OCI-M1 (cell line): ENCODE results near the gene DNAH8.
"Not testable (repeated sequence)": the region's sequence is repeated elsewhere in the genome, so short reads cannot be mapped to it uniquely, and the experiment has no call there.

ENCODE experiments used
- DNase-seq: peaks from one replicate; lab custom pipeline; 2025; lab: John Stamatoyannopoulos, UW

DNAH8 gene

GRCh38 chr6:38843798-38844197 lies 128.7 kb downstream of the DNAH8 start:
- no peak for DNase-seq

GRCh38 chr6:38845931-38846330 lies 130.8 kb downstream of the DNAH8 start:
- DNase-seq = no peak

DNA sequence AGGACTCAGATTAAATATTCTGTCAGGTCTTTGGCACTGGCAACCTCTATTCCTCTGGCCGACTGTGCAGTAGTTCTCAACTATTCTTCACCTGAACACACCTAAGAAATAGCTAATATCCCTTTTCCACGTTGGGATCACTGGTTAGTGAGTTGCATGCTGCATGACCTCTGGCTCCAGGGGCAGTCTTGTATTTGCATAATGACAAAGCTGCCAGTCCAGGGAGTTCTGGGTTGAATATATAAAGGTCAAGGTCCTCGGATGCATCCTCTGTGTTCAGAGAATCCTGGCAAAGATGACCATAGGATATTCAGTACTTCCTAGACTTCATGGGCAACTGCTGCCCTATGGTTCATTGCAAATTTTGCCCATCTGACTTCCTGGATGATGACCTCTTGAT lies 131.2 kb downstream of the DNAH8 start:
- no peak for DNase-seq

- DNase-seq = no peak
Observed at GRCh38 chr6:38846844-38847243, 131.7 kb downstream of the DNAH8 start.

DNA sequence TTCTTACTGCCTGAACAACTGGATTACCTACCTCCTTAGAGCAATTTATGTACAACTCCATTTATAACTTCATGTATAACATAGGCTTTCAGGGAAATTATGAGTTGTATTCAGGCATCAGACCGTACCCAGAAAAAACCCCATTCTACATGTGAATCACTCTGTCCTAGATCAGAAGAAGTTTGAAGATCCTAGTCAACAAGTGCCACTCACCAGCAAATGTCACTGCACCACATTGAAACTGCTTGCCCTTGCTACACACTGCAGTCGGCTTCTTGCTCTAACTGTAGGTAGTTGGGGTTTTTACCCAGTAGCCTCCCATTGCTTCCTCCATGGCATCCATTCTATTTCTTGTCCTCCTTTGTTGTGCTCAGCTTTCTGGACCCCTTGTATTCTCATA lies 132.4 kb downstream of the DNAH8 start:
- DNase-seq = no peak

DNA sequence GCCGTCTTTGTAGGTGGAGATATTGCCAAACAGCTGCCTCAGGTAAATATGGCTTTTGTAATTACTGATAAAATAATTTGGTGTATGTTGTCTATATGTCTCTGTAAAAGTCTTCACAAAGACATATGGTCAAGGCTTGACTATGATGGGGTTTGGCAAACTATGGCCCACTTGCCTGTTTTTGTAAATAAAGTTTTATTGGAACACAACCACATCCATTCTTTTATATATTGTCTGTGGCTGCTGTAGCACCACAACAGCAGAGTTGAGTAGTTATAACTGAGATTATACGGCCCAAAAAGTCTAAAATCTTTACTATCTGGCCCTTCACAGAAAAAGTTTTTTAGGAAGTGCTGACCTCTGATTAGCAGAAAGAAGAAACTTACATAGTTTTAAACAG lies 133.6 kb downstream of the DNAH8 start:
- DNase-seq = no peak

DNA sequence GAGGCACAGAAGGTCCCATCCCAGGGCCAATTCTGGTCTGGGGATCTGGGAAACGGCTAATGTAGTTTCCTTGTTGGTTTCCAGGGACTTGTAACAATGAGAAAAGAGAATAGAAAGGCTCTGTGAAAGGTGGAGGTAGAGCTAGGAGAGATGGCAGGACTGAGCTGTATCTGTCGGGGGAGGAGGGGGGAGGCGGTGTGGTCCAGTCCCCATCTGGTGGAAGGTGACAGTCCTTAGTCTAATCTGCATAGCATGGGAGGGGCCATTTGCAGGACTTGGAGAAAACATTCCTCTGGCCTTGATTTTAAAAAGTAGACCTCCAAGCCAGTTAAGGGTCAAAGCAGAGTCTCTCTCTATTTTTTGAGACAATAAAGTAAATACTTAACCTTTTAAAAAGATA lies 137.1 kb downstream of the DNAH8 start:
- no peak for DNase-seq

DNA sequence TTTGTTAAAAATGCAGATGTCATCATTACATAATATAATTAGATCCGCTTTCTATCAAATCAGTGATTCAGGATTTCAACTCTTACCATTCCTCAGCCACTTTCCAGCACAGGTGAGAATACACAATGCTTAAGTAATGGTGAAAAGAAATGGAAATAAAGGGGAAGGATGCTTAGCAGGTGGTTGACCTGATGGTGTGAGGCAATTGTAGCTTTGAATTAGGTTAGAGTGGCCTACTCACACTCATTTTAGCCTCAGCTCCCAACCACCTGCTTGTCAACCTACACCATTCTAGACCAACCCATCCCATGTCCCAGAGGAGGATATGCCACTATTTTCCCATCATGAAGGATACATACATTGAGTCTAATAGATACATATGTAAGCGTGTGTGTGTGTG lies 138.1 kb downstream of the DNAH8 start:
- no peak for DNase-seq

- DNase-seq = no peak
Observed at GRCh38 chr6:38856492-38856891, 141.4 kb downstream of the DNAH8 start.

GRCh38 chr6:38857815-38858214 lies 142.7 kb downstream of the DNAH8 start:
- no peak for DNase-seq

GRCh38 chr6:38860041-38860440 lies 144.9 kb downstream of the DNAH8 start:
- no peak for DNase-seq

DNA sequence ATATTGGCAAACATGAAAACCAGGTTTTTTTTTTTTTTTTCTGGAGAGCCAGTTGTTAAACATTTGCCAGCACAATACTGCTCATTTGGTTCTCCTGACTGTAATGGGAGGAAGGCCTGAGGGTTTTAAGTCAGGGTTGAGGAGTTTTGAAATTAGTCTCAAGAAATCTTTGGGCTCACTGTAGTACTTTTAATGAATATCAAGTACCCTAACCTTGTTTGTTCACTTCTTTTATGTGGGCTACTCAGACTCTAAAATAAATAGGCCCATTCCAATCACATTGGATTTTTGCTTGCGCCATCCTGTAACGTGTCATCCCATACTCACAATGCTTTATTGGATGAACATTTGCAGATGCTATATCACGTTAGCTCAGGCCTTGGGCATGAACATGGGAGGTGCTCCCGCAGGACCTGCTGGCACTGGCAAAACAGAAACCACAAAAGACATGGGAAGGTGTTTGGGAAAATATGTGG lies 146.9 kb downstream of the DNAH8 start:
- no peak for DNase-seq

GRCh38 chr6:38865521-38866174 lies 150.5 kb downstream of the DNAH8 start:
- no peak for DNase-seq

DNA sequence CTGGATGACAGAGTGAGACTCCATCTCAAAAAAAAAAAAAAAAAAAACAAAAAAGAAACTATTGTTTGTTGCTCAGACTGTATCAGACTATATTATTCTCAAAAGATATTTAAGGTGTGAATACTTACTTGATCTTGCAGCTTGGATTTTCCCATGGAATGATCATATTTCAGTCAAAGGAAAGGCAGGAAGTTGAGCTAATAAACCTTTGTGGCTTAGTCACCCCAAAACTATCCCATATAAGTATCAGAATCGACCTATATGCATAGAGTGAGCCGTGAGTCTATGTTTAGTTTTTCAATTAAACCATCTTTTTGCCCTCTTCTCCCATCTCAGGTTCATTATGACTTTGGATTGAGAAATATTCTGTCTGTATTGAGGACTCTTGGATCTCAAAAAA lies 152.6 kb downstream of the DNAH8 start:
- no peak for DNase-seq

DNA sequence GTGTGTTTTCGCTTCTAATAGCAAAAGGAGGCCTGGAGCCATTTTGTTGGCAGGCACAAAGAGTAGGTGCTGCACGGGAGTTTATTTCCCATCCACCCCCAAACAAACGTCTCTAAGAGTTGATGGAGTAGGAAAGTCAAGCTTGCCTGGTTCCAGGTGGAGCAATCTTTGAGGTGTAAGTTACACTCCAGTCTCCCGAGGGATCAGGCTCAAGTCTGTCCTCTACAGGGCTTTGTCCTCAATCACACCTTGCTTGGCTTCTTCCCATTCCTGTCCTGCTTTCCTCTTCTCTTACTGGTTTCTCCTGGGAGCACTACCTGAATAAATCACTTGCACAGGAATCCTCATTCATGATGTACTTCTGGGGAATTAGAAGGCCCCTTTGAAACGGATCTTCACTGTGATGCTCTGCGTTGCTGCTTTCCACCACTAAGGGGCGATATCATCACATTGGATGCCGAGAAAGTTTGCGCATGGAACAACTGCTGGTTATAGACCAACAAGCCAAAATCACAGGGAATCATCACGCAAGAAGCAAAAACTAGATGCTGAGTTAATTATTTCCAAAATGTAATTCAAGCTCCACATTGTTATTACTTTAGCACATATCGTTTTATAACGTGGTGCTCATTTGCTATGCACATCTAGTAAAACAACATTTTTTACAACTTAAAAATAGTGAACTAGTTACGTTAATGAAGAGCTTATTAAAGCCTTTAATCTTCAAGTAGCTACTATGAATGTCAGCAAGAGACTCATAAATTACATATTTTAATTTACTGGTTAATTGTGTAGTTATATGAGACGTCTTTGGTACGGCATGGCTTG lies 156.8 kb downstream of the DNAH8 start:
- DNase-seq = peak; percentile 74

DNA sequence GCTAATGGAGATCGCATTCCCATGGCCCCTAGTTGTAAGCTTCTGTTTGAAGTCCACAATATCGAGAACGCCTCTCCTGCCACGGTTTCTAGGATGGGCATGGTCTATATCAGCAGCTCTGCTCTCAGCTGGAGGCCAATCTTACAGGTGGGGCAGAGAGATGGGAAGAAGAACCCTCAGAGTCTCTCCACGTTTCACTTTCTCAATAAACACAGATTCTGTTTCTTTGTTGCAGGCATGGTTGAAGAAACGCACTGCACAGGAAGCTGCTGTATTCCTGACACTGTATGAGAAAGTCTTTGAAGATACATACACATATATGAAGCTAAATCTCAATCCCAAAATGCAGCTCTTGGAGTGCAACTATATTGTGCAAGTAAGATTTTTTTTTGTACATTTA lies 157.9 kb downstream of the DNAH8 start:
- DNase-seq = no peak

- not testable (repeated sequence) for DNase-seq
Observed at GRCh38 chr6:38873816-38874215, 158.7 kb downstream of the DNAH8 start.

GRCh38 chr6:38876475-38876874 lies 161.4 kb downstream of the DNAH8 start:
- DNase-seq = no peak

GRCh38 chr6:38877721-38878120 lies 162.6 kb downstream of the DNAH8 start:
- no peak for DNase-seq

DNA sequence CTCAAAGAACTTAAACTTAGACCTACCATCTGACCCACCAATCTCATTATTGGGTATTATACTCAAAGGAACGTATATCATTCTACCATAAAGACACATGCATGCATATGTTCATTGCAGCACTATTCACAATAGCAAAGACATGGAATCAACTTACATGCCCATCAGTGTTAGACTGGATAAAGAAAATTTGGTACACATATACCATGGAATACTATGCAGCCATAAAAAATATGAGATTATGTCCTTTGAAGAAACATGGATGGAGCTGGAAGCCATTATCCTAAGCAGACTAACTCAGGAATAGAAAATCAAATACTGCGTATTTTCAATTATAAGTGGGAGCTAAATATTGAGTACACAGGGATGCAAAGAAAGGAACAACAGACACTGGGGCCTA lies 167.0 kb downstream of the DNAH8 start:
- no peak for DNase-seq

DNA sequence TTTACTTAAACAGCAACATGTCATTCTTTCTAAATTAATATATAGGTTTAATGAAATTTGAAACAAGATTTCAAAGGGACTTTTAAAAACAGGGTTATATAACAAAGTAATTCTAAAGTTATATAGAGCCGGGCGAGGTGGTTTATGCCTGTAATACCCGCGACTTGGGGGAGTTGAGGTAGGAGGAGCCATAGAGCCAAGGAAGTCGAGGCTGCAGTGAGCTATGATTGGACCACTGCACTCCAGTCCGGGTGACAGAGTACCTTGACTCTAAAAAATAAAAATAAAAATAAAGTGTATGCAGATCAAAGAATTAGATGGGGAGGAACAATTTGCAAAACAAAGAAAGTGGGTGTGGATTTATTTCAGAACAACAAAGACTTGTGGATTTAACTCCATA lies 182.4 kb downstream of the DNAH8 start:
- no peak for DNase-seq

- no peak for DNase-seq
Observed at GRCh38 chr6:38901802-38902522, 186.9 kb downstream of the DNAH8 start.

DNA sequence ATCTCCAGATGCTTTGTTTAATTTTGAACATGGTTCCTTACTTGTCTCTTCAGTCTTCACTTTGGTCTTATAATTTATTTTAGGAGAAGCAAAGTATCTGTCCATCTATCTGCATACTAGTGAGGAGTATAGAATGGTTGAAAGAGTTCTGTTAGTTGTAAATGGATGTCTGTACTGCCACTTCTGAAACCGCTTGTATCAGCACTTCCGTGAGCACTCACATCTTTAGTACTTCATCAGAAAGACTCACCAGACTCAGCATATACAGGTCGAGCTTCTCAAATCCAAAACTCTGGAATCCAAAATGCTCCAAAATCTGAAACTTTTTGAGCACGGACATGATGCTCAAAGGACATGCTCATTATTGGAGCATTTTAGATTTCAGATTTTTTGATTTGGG lies 191.5 kb downstream of the DNAH8 start:
- no peak for DNase-seq
